DOHH2 (cell line): ENCODE data around the gene MBTPS1.

Source experiments
- H3F3A ChIP-seq: fragments of 200-600 bp; sonication (generic), shearing (Covaris generic); 2 replicates; pipeline ENCODE4 v1.6.0; 2016; ENCODE audit warnings: antibody characterized with exemption, mild to moderate bottlenecking; ENCODE audit not compliant: control insufficient read depth, insufficient read depth
- H3K27ac ChIP-seq: fragments of 200-600 bp; sonication (generic); 2 replicates; pipeline ENCODE4 v1.5.1; 2014; ENCODE audit warnings: low read depth, mild to moderate bottlenecking, low read length, moderate library complexity
- H3K27me3 ChIP-seq: fragments of 200-600 bp; sonication (generic); 2 replicates; pipeline ENCODE4 v1.6.1; 2014; ENCODE audit warnings: mild to moderate bottlenecking, low read length, mixed read lengths; ENCODE audit not compliant: control insufficient read depth
- H3K36me3 ChIP-seq: fragments of 200-600 bp; sonication (generic); 2 replicates; pipeline ENCODE4 v1.6.1; 2014; ENCODE audit warnings: mild to moderate bottlenecking, low read length, moderate library complexity, mixed read lengths; ENCODE audit not compliant: control insufficient read depth
- H3K4me1 ChIP-seq: fragments of 200-600 bp; sonication (generic); 2 replicates; pipeline ENCODE4 v1.6.1; 2014; ENCODE audit warnings: mild to moderate bottlenecking, low read length, mixed read lengths; ENCODE audit not compliant: control insufficient read depth
- H3K4me2 ChIP-seq: fragments of 200-600 bp; sonication (generic); 2 replicates; pipeline ENCODE4 v1.6.0; 2014; ENCODE audit warnings: mild to moderate bottlenecking, low read length, moderate library complexity
- H3K4me3 ChIP-seq: fragments of 200-600 bp; sonication (generic); 2 replicates; pipeline ENCODE4 v1.5.1; 2014; ENCODE audit warnings: mild to moderate bottlenecking, low read length, mixed read lengths
- H3K79me2 ChIP-seq: fragments of 200-600 bp; sonication (generic); 2 replicates; pipeline ENCODE4 v1.6.1; 2014; ENCODE audit warnings: mild to moderate bottlenecking, low read length, mixed read lengths; ENCODE audit not compliant: control insufficient read depth
- H3K9me2 ChIP-seq: fragments of 200-600 bp; sonication (generic); replicated peaks from 2 replicates; pipeline ENCODE4 v1.6.1; 2014; ENCODE audit warnings: mild to moderate bottlenecking, low read length, mixed read lengths; ENCODE audit not compliant: control insufficient read depth
- H3K9me3 ChIP-seq: fragments of 200-600 bp; sonication (generic); 2 replicates; pipeline ENCODE4 v1.6.1; 2014; ENCODE audit warnings: antibody characterized with exemption, low read length, mixed read lengths; ENCODE audit not compliant: control insufficient read depth, insufficient read depth
- H4K20me1 ChIP-seq: fragments of 200-600 bp; sonication (generic); 2 replicates; pipeline ENCODE4 v1.6.0; 2014; ENCODE audit warnings: low read depth, mild to moderate bottlenecking, antibody characterized with exemption, low read length, moderate library complexity; ENCODE audit not compliant: control insufficient read depth, insufficient read depth
- CTCF ChIP-seq: fragments of 200-600 bp; sonication (generic); IDR thresholded peaks from one replicate; pipeline ENCODE4 v1.5.1; 2014; ENCODE audit warnings: antibody characterized with exemption, mild to moderate bottlenecking, low read depth, low read length; ENCODE audit not compliant: poor library complexity, severe bottlenecking
- EZH2phosphoT487 ChIP-seq: fragments of 200-600 bp; sonication (generic); IDR thresholded peaks from 2 replicates; pipeline ENCODE4 v1.6.1; 2017; ENCODE audit warnings: borderline replicate concordance, mild to moderate bottlenecking, antibody characterized with exemption, low read length, moderate library complexity, mixed read lengths

MBTPS1 gene

GRCh38 chr16:84081446-84081989 is 35.2 kb downstream of the MBTPS1 start:
- no peak overlapping the region for H3K4me3 ChIP-seq
- H3K4me1 ChIP-seq: peaks cover 20% of the 10 kb centered on the region
- H3K79me2 ChIP-seq: peaks cover 10% of the 10 kb centered on the region
- H4K20me1 ChIP-seq: no peaks in the 10 kb centered on the region
- no peak overlapping the region for H3K4me2 ChIP-seq
- H3K36me3 ChIP-seq: peaks cover 78% of the 10 kb centered on the region
- no peak overlapping the region for H3K27ac ChIP-seq
- H3K9me3 ChIP-seq: no peaks in the 10 kb centered on the region
- H3K9me2 ChIP-seq: no peaks in the 10 kb centered on the region
- peaks cover 7% of the 10 kb centered on the region; the same call in 1 of the 2 replicates for H3F3A ChIP-seq
- no peaks in the 10 kb centered on the region for H3K27me3 ChIP-seq
- TF ChIP-seq CTCF: no peak
- no peak for TF ChIP-seq EZH2phosphoT487

GRCh38 chr16:84080813-84081212 is 35.9 kb downstream of the MBTPS1 start:
- Histone ChIP-seq H3K9me2 (no peaks in the 10 kb centered on the region), H3K27ac (no peak overlapping the region), H3K9me3 (no peaks in the 10 kb centered on the region), H3K4me2 (no peak overlapping the region), H3K4me3 (no peak overlapping the region), H3F3A (peaks cover 3% of the 10 kb centered on the region; the same call in 1 of the 2 replicates), H3K4me1 (peaks cover 13% of the 10 kb centered on the region), H3K36me3 (peaks cover 75% of the 10 kb centered on the region), H4K20me1 (no peaks in the 10 kb centered on the region), H3K79me2 (peaks cover 4% of the 10 kb centered on the region), H3K27me3 (no peaks in the 10 kb centered on the region)
- no peak for TF ChIP-seq EZH2phosphoT487
- no peak for TF ChIP-seq CTCF

GRCh38 chr16:84080378-84080777 is 36.4 kb downstream of the MBTPS1 start:
- TF ChIP-seq CTCF (no peak), EZH2phosphoT487 (no peak)
- Histone ChIP-seq H3K27ac (no peak overlapping the region), H4K20me1 (no peaks in the 10 kb centered on the region), H3K4me1 (peaks cover 9% of the 10 kb centered on the region), H3K4me3 (no peak overlapping the region), H3K27me3 (no peaks in the 10 kb centered on the region), H3K79me2 (peaks cover 4% of the 10 kb centered on the region), H3K4me2 (no peak overlapping the region), H3K36me3 (peaks cover 80% of the 10 kb centered on the region), H3F3A (no peaks in the 10 kb centered on the region), H3K9me3 (no peaks in the 10 kb centered on the region), H3K9me2 (no peaks in the 10 kb centered on the region)
